ENCODE measurements around the gene AGMO. TPM values are rescaled to one million over a fixed set of nuclear protein-coding genes. Genes with fewer than 3 reads are reported as not detected.

Gene AGMO
- polyA plus RNA-seq, 1 donor from 2014 or later = not detected

GRCh38 chr7:15489383-15489782 is 72.4 kb downstream of the AGMO start:
- Histone ChIP-seq H3K4me3 (ENCODE audit: low read length) (no peak overlapping the region), H3K9me2 (ENCODE audit: insufficient read depth, low read length) (no peaks in the 10 kb centered on the region), H3K27me3 (ENCODE audit: insufficient read depth, low read depth, low read length) (no peaks in the 10 kb centered on the region), H3K27ac (ENCODE audit: low read length) (no peak overlapping the region), H4K20me1 (ENCODE audit: insufficient read depth) (no peaks in the 10 kb centered on the region), H3K9me3 (ENCODE audit: low read length) (no peaks in the 10 kb centered on the region), H3K79me2 (replicated peaks; ENCODE audit: insufficient read depth, low read length) (no peaks in the 10 kb centered on the region), H3K36me3 (ENCODE audit: insufficient read depth, low read length) (no peaks in the 10 kb centered on the region), H3K4me2 (ENCODE audit: low read length) (no peak overlapping the region), H2AFZ (ENCODE audit: low read depth, low read length) (no peak overlapping the region), H3F3A (ENCODE audit: insufficient read depth, low read length, poor library complexity, severe bottlenecking) (no peaks in the 10 kb centered on the region), H3K9ac (ENCODE audit: low read length) (no peak overlapping the region)
- no peak for TF ChIP-seq MXI1 (conservative IDR thresholded peaks at IDR 0.05; ENCODE audit: poor library complexity, severe bottlenecking)
- TF ChIP-seq, protein P1, sequence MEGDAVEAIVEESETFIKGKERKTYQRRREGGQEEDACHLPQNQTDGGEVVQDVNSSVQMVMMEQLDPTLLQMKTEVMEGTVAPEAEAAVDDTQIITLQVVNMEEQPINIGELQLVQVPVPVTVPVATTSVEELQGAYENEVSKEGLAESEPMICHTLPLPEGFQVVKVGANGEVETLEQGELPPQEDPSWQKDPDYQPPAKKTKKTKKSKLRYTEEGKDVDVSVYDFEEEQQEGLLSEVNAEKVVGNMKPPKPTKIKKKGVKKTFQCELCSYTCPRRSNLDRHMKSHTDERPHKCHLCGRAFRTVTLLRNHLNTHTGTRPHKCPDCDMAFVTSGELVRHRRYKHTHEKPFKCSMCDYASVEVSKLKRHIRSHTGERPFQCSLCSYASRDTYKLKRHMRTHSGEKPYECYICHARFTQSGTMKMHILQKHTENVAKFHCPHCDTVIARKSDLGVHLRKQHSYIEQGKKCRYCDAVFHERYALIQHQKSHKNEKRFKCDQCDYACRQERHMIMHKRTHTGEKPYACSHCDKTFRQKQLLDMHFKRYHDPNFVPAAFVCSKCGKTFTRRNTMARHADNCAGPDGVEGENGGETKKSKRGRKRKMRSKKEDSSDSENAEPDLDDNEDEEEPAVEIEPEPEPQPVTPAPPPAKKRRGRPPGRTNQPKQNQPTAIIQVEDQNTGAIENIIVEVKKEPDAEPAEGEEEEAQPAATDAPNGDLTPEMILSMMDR (IDR thresholded peaks at IDR 0.05; ENCODE audit: poor library complexity, severe bottlenecking) = no peak
- TF ChIP-seq EZH2 (IDR thresholded peaks at IDR 0.05; ENCODE audit: borderline replicate concordance, insufficient read depth, low read length, poor library complexity, severe bottlenecking) = no peak
- no peak for TF ChIP-seq EP300 (conservative IDR thresholded peaks at IDR 0.05; ENCODE audit: poor library complexity, severe bottlenecking)
- TF ChIP-seq, protein P2, sequence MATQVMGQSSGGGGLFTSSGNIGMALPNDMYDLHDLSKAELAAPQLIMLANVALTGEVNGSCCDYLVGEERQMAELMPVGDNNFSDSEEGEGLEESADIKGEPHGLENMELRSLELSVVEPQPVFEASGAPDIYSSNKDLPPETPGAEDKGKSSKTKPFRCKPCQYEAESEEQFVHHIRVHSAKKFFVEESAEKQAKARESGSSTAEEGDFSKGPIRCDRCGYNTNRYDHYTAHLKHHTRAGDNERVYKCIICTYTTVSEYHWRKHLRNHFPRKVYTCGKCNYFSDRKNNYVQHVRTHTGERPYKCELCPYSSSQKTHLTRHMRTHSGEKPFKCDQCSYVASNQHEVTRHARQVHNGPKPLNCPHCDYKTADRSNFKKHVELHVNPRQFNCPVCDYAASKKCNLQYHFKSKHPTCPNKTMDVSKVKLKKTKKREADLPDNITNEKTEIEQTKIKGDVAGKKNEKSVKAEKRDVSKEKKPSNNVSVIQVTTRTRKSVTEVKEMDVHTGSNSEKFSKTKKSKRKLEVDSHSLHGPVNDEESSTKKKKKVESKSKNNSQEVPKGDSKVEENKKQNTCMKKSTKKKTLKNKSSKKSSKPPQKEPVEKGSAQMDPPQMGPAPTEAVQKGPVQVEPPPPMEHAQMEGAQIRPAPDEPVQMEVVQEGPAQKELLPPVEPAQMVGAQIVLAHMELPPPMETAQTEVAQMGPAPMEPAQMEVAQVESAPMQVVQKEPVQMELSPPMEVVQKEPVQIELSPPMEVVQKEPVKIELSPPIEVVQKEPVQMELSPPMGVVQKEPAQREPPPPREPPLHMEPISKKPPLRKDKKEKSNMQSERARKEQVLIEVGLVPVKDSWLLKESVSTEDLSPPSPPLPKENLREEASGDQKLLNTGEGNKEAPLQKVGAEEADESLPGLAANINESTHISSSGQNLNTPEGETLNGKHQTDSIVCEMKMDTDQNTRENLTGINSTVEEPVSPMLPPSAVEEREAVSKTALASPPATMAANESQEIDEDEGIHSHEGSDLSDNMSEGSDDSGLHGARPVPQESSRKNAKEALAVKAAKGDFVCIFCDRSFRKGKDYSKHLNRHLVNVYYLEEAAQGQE (IDR thresholded peaks at IDR 0.05; ENCODE audit: borderline replicate concordance) = no peak
- TF ChIP-seq POLR2AphosphoS5 (IDR thresholded peaks at IDR 0.05) = no peak
- TF ChIP-seq TAF1 (IDR thresholded peaks at IDR 0.05; ENCODE audit: low read depth) = no peak
- TF ChIP-seq SMC3 (conservative IDR thresholded peaks at IDR 0.05; ENCODE audit: poor library complexity) = no peak

DNA sequence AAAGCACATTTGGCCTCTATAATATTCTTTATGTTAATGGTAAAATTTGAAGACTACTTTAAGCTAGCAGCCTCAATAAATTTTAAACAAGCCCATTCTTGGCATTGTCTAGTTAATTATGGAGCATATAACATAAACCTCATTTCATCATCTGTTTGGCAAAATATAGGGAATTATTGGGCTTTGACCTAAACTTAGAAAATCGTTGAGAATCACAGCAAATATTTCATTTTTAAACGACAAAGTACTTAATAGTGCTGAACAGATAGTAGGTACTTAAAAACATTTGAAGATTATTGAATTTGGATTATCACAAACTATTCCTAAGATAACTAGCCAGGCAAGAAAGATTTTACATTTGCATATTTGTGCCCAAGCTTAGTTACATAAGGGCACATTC is 73.4 kb downstream of the AGMO start:
- no peaks in the 10 kb centered on the region for H3K27me3 ChIP-seq (ENCODE audit: insufficient read depth, low read depth, low read length)
- H3K4me3 ChIP-seq (ENCODE audit: low read length) = no peak overlapping the region
- H3K9me3 ChIP-seq (ENCODE audit: low read length) = no peaks in the 10 kb centered on the region
- no peaks in the 10 kb centered on the region for H3F3A ChIP-seq (ENCODE audit: insufficient read depth, low read length, poor library complexity, severe bottlenecking)
- H2AFZ ChIP-seq (ENCODE audit: low read depth, low read length) = no peak overlapping the region
- H3K9me2 ChIP-seq (ENCODE audit: insufficient read depth, low read length) = peaks cover 3% of the 10 kb centered on the region
- H3K9ac ChIP-seq (ENCODE audit: low read length) = no peak overlapping the region
- H3K36me3 ChIP-seq (ENCODE audit: insufficient read depth, low read length) = no peaks in the 10 kb centered on the region
- no peak overlapping the region for H3K27ac ChIP-seq (ENCODE audit: low read length)
- no peaks in the 10 kb centered on the region for H4K20me1 ChIP-seq (ENCODE audit: insufficient read depth)
- no peak overlapping the region for H3K4me2 ChIP-seq (ENCODE audit: low read length)
- H3K79me2 ChIP-seq (replicated peaks; ENCODE audit: insufficient read depth, low read length) = no peaks in the 10 kb centered on the region
- TF ChIP-seq SMC3 (conservative IDR thresholded peaks at IDR 0.05; ENCODE audit: poor library complexity) = no peak
- no peak for TF ChIP-seq POLR2AphosphoS5 (IDR thresholded peaks at IDR 0.05)
- TF ChIP-seq, protein P1 (IDR thresholded peaks at IDR 0.05; ENCODE audit: poor library complexity, severe bottlenecking) = no peak
- no peak for TF ChIP-seq EP300 (conservative IDR thresholded peaks at IDR 0.05; ENCODE audit: poor library complexity, severe bottlenecking)
- TF ChIP-seq, protein P2 (IDR thresholded peaks at IDR 0.05; ENCODE audit: borderline replicate concordance) = no peak
- no peak for TF ChIP-seq MXI1 (conservative IDR thresholded peaks at IDR 0.05; ENCODE audit: poor library complexity, severe bottlenecking)
- TF ChIP-seq EZH2 (IDR thresholded peaks at IDR 0.05; ENCODE audit: borderline replicate concordance, insufficient read depth, low read length, poor library complexity, severe bottlenecking) = no peak
- TF ChIP-seq TAF1 (IDR thresholded peaks at IDR 0.05; ENCODE audit: low read depth) = no peak
- no peak for TF ChIP-seq RAD21 (conservative IDR thresholded peaks at IDR 0.05)

Data from neural cell (in vitro differentiated cells).